ENCODE results near the gene NR2C2AP.
A peak's percentile ranks its signal among the peaks of the same experiment; 100 is the strongest.

NR2C2AP gene

DNA sequence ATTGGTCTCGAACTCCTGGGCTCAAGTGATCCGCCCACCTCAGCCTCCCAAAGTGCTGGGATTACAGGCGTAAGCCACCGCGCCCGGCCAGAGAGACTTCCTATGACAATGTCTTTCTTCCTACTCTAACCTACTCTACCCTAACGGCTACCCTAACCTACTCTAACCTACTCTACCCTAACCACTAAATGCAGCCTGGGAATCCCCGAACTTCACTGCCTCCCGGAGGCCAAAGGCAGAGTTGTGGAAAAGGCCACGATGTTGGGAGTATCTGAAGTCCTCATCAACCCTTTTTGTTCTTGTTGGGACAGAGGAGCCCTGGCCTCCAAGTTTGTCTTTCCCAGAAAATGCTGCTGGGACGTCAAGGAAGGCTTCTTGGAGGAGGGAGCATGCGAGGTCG lies 967 bp upstream of the NR2C2AP start:
- ChIA-PET POLR2A (ENCODE audit: low non-redundant PET) (interaction anchor here (0.6 kb wide), 1 partner anchor 17 kb away, joined by 6 read pairs; no protein-coding TSS in a partner anchor), CTCF (no interaction called here)
- no peak for TF ChIP-seq CTCF (conservative IDR thresholded peaks at IDR 0.05; ENCODE audit: low read depth)
- peak overlapping the region; percentile 85; the same call in 1 of the 2 replicates for H3K27ac ChIP-seq
- no peak for DNase-seq (ENCODE audit: low spot score)

DNA sequence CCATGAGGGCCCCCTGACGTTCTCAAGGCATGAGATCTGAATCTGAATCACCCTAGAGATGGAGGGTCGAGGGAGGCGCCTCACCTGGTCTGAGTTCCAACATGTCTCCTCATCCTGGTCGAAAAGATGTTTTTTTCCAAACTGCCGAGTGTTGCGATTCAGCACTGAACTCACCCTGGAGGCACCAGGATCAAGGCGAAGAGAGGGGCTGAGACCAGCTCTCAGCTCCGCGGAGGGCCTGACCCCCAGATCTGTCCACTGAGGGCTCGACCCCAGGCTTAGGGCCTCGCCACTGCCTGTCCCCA lies 555 bp downstream of the NR2C2AP start:
- H3K27ac ChIP-seq, result peak overlapping the region; percentile 85
- no peak for DNase-seq (ENCODE audit: low spot score)
- POLR2A ChIA-PET (ENCODE audit: low non-redundant PET), result interaction anchor here (0.8 to 1.2 kb wide), 2 partner anchors 10 to 13 kb away, joined by 3 read pairs; no protein-coding TSS in a partner anchor
- CTCF ChIA-PET, result interaction anchor here (0.7 kb wide), 1 partner anchor 86 kb away, joined by 4 read pairs; no protein-coding TSS in a partner anchor
- TF ChIP-seq CTCF (conservative IDR thresholded peaks at IDR 0.05; ENCODE audit: low read depth), result no peak

GRCh38 chr19:19201697-19202630 lies 1.2 kb downstream of the NR2C2AP start:
- no peak for TF ChIP-seq CTCF (conservative IDR thresholded peaks at IDR 0.05; ENCODE audit: low read depth)
- no peak for DNase-seq (ENCODE audit: low spot score)
- ChIA-PET POLR2A (ENCODE audit: low non-redundant PET) (interaction anchor here (0.8 to 1.0 kb wide), 2 partner anchors 9 to 10 kb away, joined by 3 to 6 read pairs; partner anchors contain the start of gene BORCS8), CTCF (no interaction called here)
- peak overlapping the region; percentile 85 for H3K27ac ChIP-seq

GRCh38 chr19:19193926-19194325 lies 9.3 kb downstream of the NR2C2AP start:
- ChIA-PET POLR2A (ENCODE audit: low non-redundant PET) (no interaction called here), CTCF (no interaction called here)
- no peak for DNase-seq (ENCODE audit: low spot score)
- TF ChIP-seq CTCF (conservative IDR thresholded peaks at IDR 0.05; ENCODE audit: low read depth), result no peak
- peak overlapping the region; percentile 97 for H3K27ac ChIP-seq

DNA sequence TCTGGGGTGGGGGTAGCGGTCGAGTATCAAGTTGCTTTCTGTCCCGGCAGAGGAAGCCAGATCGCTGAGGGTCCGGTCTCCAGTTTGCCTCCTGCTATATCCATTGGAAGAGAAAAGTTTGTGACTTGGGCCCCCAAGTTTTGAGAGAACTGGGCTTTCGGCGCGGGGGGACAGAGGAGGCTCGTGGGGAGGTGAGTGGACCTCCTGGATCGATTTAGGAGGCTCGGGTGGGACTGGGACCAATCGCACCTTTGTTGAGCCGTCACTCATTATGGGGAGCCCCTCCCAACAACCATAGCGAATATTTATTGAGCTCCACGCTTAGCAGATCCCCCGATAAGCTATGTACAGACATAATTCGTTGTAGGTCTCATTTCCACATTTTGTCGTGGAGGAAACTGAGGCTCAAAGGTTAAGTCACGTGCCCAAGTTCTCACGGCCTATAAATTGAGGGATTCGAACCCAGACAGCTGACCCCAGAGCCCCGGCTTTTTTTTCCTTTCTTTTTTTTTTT lies 10.2 kb downstream of the NR2C2AP start:
- H3K27ac ChIP-seq, result peak overlapping the region; percentile 97
- DNase-seq (ENCODE audit: low spot score), result no peak
- TF ChIP-seq CTCF (conservative IDR thresholded peaks at IDR 0.05; ENCODE audit: low read depth), result no peak
- ChIA-PET CTCF (interaction anchor here (0.6 kb wide), 1 partner anchor 76 kb away, joined by 3 read pairs; no protein-coding TSS in a partner anchor), POLR2A (ENCODE audit: low non-redundant PET) (interaction anchor here (0.6 to 1.0 kb wide), 2 partner anchors 9 to 124 kb away, joined by 3 to 9 read pairs; no protein-coding TSS in a partner anchor)

- TF ChIP-seq CTCF (conservative IDR thresholded peaks at IDR 0.05; ENCODE audit: low read depth), result no peak
- H3K27ac ChIP-seq, result peak within 1 kb of the TSS; percentile 97
- ChIA-PET POLR2A (ENCODE audit: low non-redundant PET) (interaction anchor here (0.6 to 1.0 kb wide), 4 partner anchors 9 to 125 kb away, joined by 3 to 9 read pairs (median 4); no protein-coding TSS in a partner anchor), CTCF (interaction anchor here (0.6 to 0.7 kb wide), 2 partner anchors 17 to 77 kb away, joined by 3 read pairs; no protein-coding TSS in a partner anchor)
- DNase-seq (ENCODE audit: low spot score), result peak; percentile 98
Observed at GRCh38 chr19:19192078-19192882, 10.9 kb downstream of the NR2C2AP start, which contains the start of the genes BORCS8 and RFXANK. Gene BORCS8, minus strand, starts transcription at chr19:19192152. Its CDS starts 35 bp downstream, at chr19:19192117. Gene RFXANK, plus strand, starts transcription at chr19:19192258. Its CDS starts 1,689 bp downstream, at chr19:19193947.

All from RWPE1 (cell line).